Colonic mucosa (tissue), 4 donors: Measurements from ENCODE around the gene ERGIC2. TPM values are rescaled to one million over a fixed set of nuclear protein-coding genes. Genes with fewer than 3 reads are reported as not detected.

Source experiments
- DNase-seq: peaks from one replicate; pipeline ENCODE4 v3.0.0-alpha.2; 2020
- H3K27ac ChIP-seq: fragments of 200-600 bp; one replicate; pipeline ENCODE4 v1.8.0; 2021
- H3K27me3 ChIP-seq: fragments of 200-600 bp; one replicate; pipeline ENCODE4 v1.8.0; 2021
- H3K36me3 ChIP-seq: fragments of 200-600 bp; one replicate; pipeline ENCODE4 v1.8.0; 2021
- H3K4me1 ChIP-seq: fragments of 200-600 bp; one replicate; pipeline ENCODE4 v1.8.0; 2021; ENCODE audit warnings: mild to moderate bottlenecking
- H3K4me3 ChIP-seq: fragments of 200-600 bp; one replicate; pipeline ENCODE4 v1.8.0; 2021
- H3K9ac ChIP-seq, 2 donors: one replicate each; pipeline ENCODE4 v1.7.0; 2013; ENCODE audit warnings: control low read depth in 2 of 2, low read depth in 2 of 2, low read length in 2 of 2
- H3K9me3 ChIP-seq: fragments of 200-600 bp; one replicate; pipeline ENCODE4 v1.8.0; 2021
- intact Hi-C: fragments of 100-400 bp; cut with DNase I; formaldehyde crosslinking; loops from one replicate; pipeline ENCODE4 v1.14.1; 2022
- total RNA-seq, 2 donors: library from RNA; stranded (reverse); fragmentation: NEBNext Ultra II Directional in 1 of 2; extraction: Animal tissue kit (Norgen Biotek cat#: 25700) in 1 of 2; gene quantifications; one replicate each; pipeline ENCODE4 v1.2.1, GENCODE V29; 2021
- TF ChIP-seq, protein P1 (sequence below): fragments of 200-600 bp; IDR thresholded peaks from one replicate; pipeline ENCODE4 v1.8.0; 2022; ENCODE audit warnings: antibody characterized with exemption, mild to moderate bottlenecking
- donor health status: healthy.
- donor health status: DM: no; HTN: no; CAD: no.
- donor health status: DM: no; HTN: no; CAD: no.

Gene ERGIC2
- total RNA-seq, 2 donors from 2014 or later, result 59.6 to 60.0 TPM

DNA sequence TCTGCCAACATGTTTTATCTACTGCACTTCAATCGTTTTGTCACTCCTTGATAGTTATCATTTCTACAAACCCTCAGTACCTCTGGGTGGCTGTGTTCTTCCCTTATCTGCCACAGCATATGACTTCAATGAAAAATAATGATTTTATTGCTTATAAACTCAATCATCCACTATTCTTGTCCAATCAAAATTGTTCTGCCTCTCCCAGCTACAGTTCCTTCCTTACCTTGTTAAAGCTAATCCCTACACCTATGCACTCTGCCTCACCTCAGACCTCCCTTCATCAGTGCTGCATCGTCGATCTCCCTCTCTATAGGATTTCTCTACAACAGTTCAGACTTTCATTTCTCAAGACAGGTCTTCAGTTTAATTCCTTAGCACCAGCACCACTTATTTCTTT lies 58.8 kb downstream of the ERGIC2 start:
- Histone ChIP-seq H3K27ac (no peak overlapping the region), H3K9me3 (no peaks in the 10 kb centered on the region), H3K9ac (no peak overlapping the region), H3K27me3 (no peaks in the 10 kb centered on the region), H3K36me3 (no peaks in the 10 kb centered on the region), H3K4me3 (no peak overlapping the region), H3K4me1 (no peaks in the 10 kb centered on the region)
- DNase-seq, result no peak
- intact Hi-C loops, result no loop called here
- TF ChIP-seq, protein P1, sequence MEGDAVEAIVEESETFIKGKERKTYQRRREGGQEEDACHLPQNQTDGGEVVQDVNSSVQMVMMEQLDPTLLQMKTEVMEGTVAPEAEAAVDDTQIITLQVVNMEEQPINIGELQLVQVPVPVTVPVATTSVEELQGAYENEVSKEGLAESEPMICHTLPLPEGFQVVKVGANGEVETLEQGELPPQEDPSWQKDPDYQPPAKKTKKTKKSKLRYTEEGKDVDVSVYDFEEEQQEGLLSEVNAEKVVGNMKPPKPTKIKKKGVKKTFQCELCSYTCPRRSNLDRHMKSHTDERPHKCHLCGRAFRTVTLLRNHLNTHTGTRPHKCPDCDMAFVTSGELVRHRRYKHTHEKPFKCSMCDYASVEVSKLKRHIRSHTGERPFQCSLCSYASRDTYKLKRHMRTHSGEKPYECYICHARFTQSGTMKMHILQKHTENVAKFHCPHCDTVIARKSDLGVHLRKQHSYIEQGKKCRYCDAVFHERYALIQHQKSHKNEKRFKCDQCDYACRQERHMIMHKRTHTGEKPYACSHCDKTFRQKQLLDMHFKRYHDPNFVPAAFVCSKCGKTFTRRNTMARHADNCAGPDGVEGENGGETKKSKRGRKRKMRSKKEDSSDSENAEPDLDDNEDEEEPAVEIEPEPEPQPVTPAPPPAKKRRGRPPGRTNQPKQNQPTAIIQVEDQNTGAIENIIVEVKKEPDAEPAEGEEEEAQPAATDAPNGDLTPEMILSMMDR, result no peak

DNA sequence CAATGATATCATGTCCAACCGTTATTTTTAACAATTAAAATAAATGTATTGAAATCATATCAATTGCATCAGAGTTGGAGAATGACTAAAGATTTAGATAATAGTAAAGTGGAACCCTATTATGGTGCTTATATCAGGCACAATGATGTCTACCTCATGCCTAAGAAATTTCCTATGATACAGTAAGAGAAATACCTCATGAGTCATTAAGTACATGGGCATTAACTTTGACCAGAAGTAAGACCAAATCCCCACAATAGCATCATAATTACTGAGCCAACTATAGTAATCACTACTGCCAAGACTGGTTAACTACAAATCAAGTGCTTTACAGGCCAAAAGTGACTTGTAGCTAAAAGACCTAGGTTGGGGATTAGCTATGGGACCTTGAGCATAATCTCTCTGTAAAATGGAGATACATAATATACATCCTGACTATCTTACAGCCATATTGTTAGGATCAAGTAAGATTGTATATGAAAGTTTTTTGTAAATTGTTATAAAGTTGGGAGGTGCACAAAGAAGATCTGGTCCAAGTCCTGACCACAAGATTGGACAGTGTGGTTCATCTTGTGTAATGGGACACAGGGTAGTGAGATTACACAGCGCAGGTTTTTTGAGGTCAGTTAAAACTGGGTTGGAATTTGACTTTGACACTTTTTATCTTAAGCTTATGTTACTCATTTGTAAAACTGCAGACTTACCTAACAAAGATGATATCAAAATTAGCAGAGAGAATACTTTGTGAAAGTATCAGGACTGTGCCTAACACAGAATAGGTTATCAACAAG lies 60.5 kb downstream of the ERGIC2 start:
- no peaks in the 10 kb centered on the region for H3K4me1 ChIP-seq
- no peak for DNase-seq
- no peaks in the 10 kb centered on the region for H3K36me3 ChIP-seq
- no peak overlapping the region for H3K4me3 ChIP-seq
- no peak overlapping the region for H3K27ac ChIP-seq
- no peak overlapping the region for H3K9ac ChIP-seq
- intact Hi-C loops, result no loop called here
- H3K9me3 ChIP-seq, result no peaks in the 10 kb centered on the region
- no peaks in the 10 kb centered on the region for H3K27me3 ChIP-seq
- TF ChIP-seq, protein P1, result no peak

DNA sequence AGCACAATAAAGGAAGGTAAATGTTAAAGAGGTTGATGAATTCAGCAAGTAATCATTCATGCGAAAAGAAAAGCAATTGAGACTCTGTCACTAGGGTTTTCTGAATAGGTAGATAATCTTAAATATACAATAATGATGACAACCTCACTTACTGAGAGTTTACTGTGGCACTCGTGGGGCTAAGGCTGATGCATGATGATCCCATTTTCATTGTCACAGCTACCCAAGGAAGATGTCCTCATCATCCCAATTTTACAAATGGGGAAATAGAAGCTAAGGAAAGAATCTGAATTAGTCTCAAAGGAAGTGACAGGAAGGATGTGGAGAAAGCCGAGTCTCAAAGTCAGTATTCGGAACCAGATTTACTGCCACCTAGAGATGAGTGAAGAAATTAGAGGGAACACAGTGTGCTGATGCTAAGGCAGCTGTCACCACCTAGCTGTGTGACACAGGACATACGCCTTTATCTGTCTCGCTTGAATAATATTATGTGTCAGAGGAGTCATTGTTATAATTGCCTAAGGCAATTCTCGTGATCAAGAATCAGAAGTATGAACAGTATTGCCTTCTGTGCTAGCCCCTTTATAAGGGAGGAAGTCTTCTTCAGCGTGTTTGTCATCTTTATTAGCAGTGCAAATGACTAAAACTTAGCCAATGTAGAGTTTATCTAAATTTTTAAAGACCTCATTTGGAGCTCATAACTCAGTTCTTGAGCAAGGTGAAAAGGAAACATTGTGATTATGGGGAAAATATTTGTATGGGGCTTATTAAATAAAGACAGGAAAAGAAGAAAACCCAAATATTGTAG lies 63.2 kb downstream of the ERGIC2 start:
- no peaks in the 10 kb centered on the region for H3K9me3 ChIP-seq
- peak; percentile 34 for DNase-seq
- intact Hi-C loops, result loop anchor here (5.0 kb wide), 2 partner anchors 230 to 245 kb away; no protein-coding TSS in a partner anchor
- H3K36me3 ChIP-seq, result no peaks in the 10 kb centered on the region
- H3K9ac ChIP-seq, result no peak overlapping the region
- no peaks in the 10 kb centered on the region for H3K4me1 ChIP-seq
- H3K4me3 ChIP-seq, result no peak overlapping the region
- TF ChIP-seq, protein P1, result peak; percentile 78
- no peak overlapping the region for H3K27ac ChIP-seq
- no peaks in the 10 kb centered on the region for H3K27me3 ChIP-seq

DNA sequence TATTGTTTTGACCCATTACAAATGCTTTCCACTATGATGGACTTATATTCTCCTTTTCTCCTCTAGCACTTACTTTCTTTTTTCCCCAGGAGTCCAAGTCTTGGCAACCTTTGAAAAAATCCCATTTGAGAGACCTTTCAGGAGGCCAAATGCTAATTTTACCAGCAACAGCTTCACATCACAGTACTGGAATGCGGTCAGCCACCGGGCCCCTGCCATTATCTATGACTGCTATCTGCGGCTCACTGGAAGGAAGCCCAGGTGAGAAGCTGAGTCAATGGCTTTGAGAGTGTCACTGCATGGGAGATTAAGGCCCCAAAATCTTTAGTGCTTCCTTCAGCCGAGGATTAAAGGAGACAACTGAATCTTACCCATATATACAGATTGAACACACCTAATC lies 64.2 kb downstream of the ERGIC2 start:
- H3K27ac ChIP-seq, result no peak overlapping the region
- H3K4me1 ChIP-seq, result no peaks in the 10 kb centered on the region
- H3K27me3 ChIP-seq, result no peaks in the 10 kb centered on the region
- no peak for DNase-seq
- TF ChIP-seq, protein P1, result no peak
- no peaks in the 10 kb centered on the region for H3K9me3 ChIP-seq
- intact Hi-C loops, result loop anchor here (5.0 kb wide), 2 partner anchors 229 to 244 kb away; no protein-coding TSS in a partner anchor
- H3K4me3 ChIP-seq, result no peak overlapping the region
- no peak overlapping the region for H3K9ac ChIP-seq
- H3K36me3 ChIP-seq, result no peaks in the 10 kb centered on the region

DNA sequence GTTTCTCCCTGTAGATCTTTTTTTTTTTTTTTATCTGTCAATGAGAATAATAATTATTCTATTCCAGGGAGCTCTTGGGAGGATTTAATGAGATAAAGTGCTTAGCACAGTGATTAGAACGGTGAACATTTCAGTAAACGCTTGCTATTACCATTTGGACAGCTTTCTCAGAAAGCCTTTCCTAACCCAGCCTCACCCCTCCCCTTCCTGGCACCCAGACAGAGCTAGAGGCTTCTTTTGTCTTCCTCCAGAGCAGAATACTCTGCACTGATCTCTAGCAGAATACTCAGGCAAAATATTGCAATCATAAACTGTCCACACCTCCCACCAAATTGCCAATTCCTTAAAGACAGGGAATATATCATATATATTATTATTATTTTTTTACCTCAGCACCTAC lies 66.6 kb downstream of the ERGIC2 start:
- intact Hi-C loops, result no loop called here
- no peaks in the 10 kb centered on the region for H3K27me3 ChIP-seq

More for the DNA sequence above, 66.6 kb downstream of the ERGIC2 start:
- TF ChIP-seq, protein P1, result no peak
- no peaks in the 10 kb centered on the region for H3K36me3 ChIP-seq
- no peak overlapping the region for H3K9ac ChIP-seq
- H3K27ac ChIP-seq, result no peak overlapping the region
- H3K4me1 ChIP-seq, result no peaks in the 10 kb centered on the region
- no peaks in the 10 kb centered on the region for H3K9me3 ChIP-seq
- DNase-seq, result no peak
- no peak overlapping the region for H3K4me3 ChIP-seq
